GM12873 (cell line): ENCODE results near the gene DNAH9.

ENCODE experiments used
- CTCF ChIP-seq: IDR thresholded peaks from 2 replicates; pipeline ENCODE4 v1.5.1; 2012; ENCODE audit warnings: low read depth, mild to moderate bottlenecking, moderate library complexity, low read length, control low read depth; ENCODE audit not compliant: insufficient read depth; ENCODE audit errors: missing control alignments

DNAH9 gene

GRCh38 chr17:11832401-11833137 is 234.3 kb downstream of the DNAH9 start:
- no peak for TF ChIP-seq CTCF

GRCh38 chr17:11836508-11836907 is 238.2 kb downstream of the DNAH9 start:
- TF ChIP-seq CTCF, result no peak

- TF ChIP-seq CTCF, result no peak
Observed at GRCh38 chr17:11840052-11840451, 241.8 kb downstream of the DNAH9 start.

GRCh38 chr17:11840831-11841230 is 242.6 kb downstream of the DNAH9 start:
- TF ChIP-seq CTCF, result no peak

- TF ChIP-seq CTCF, result no peak
Observed at GRCh38 chr17:11848330-11848729, 250.1 kb downstream of the DNAH9 start.

- no peak for TF ChIP-seq CTCF
Observed at GRCh38 chr17:11852231-11852630, 254.0 kb downstream of the DNAH9 start.

GRCh38 chr17:11852912-11853311 is 254.6 kb downstream of the DNAH9 start:
- TF ChIP-seq CTCF, result no peak
